ENCODE data around the gene TGIF2.
"Not testable (repeated sequence)": the region's sequence is repeated elsewhere in the genome, so short reads cannot be mapped to it uniquely, and the experiment has no call there.

TGIF2 gene

GRCh38 chr20:36547186-36548005 is 26.0 kb upstream of the TGIF2 start:
- DNase-seq (ENCODE audit: low read depth in 2 of 2) = no peak

DNA sequence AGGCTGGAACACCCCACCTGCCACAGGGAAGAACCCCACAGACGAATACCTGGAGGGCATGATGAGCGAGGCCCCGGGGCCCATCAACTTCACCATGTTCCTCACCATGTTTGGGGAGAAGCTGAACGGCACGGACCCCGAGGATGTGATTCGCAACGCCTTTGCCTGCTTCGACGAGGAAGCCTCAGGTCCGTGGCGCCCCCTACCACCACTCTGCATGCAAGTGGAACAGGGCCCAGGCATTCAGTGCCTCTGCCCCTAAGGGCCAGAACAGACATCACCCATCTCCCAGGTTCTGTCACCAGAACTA is 25.4 kb upstream of the TGIF2 start:
- no peak for DNase-seq (ENCODE audit: low read depth in 2 of 2)

DNA sequence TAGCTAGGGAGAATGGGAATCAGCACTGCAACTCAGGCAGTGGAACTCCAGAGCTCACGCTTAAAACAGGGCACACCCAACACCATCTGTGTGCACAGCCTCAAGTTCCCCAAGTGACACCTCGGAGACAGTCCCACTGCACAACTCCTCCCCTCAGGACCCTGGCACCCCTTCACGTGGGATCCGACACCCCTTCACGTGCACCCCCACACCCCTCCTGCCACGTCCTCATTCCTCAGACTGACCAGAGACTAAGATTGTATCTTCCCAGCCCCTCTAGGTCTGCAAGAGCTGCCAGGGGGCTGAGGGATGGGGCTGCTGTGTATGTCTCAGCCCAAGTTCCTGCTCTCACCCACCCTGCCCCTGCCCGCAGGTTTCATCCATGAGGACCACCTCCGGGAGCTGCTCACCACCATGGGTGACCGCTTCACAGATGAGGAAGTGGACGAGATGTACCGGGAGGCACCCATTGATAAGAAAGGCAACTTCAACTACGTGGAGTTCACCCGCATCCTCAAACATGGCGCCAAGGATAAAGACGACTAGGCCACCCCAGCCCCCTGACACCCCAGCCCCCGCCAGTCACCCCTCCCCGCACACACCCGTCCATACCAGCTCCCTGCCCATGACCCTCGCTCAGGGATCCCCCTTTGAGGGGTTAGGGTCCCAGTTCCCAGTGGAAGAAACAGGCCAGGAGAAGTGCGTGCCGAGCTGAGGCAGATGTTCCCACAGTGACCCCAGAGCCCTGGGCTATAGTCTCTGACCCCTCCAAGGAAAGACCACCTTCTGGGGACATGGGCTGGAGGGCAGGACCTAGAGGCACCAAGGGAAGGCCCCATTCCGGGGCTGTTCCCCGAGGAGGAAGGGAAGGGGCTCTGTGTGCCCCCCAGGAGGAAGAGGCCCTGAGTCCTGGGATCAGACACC is 24.4 kb upstream of the TGIF2 start:
- no peak for DNase-seq (ENCODE audit: low read depth in 2 of 2)

GRCh38 chr20:36549628-36549941 is 23.8 kb upstream of the TGIF2 start:
- no peak for DNase-seq (ENCODE audit: low read depth in 2 of 2)

GRCh38 chr20:36549942-36550789 is 23.2 kb upstream of the TGIF2 start:
- DNase-seq (ENCODE audit: low read depth in 2 of 2) = no peak

DNA sequence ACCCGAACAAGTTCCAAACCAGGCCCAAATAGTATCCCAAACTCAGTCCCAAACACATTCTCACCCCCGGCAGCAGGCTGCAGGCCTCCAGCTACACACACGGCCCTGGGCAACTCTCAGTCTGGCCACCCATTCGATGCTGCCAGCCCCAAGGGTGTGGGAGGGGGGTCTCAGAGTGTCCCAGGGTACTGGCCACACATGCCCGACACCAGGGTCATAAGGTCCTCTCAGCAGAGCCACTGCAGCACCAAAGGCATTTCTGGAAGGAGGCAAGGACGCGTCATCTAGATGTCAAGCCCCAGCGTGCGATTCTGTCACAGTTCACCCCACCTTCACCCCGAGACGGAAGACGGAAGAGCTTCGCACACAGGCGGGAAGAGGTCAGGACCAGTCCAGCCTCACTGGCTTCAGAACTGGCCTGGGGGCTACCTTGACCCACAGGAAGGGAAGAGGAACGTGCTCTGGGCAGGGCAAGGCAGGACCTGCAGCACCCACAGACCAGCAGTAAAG is 22.6 kb upstream of the TGIF2 start:
- no peak for DNase-seq (ENCODE audit: low read depth in 2 of 2)

- DNase-seq (ENCODE audit: low read depth in 2 of 2) = no peak
Measured at GRCh38 chr20:36555248-36555647, 18.1 kb upstream of the TGIF2 start.

DNA sequence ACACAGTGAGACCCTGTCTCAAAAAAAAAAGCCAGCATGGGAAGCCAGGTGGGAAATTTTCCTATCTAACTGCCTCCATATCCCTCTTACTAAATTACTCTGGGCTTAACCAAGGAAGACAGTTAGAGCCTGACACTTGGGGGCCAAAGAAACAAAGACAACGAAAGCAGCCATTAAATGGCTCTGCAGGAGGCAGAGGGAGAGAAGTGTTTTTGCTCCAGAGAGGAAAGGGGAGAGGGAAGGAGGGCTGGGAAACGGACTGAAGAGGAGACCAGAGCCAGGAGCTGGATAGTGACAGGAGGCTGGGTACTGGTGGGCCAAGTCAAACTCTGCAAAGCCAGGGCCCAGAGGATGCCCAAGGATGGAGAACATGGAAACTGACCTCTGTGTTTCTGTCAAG is 10.7 kb upstream of the TGIF2 start:
- DNase-seq (ENCODE audit: low read depth in 2 of 2) = no peak

GRCh38 chr20:36563374-36563773 is 10.0 kb upstream of the TGIF2 start:
- DNase-seq (ENCODE audit: low read depth in 2 of 2) = no peak

GRCh38 chr20:36564078-36564725 is 9.2 kb upstream of the TGIF2 start:
- not testable (repeated sequence) for DNase-seq (ENCODE audit: low read depth in 2 of 2)

GRCh38 chr20:36564726-36565121 is 8.7 kb upstream of the TGIF2 start:
- not testable (repeated sequence) for DNase-seq (ENCODE audit: low read depth in 2 of 2)

DNA sequence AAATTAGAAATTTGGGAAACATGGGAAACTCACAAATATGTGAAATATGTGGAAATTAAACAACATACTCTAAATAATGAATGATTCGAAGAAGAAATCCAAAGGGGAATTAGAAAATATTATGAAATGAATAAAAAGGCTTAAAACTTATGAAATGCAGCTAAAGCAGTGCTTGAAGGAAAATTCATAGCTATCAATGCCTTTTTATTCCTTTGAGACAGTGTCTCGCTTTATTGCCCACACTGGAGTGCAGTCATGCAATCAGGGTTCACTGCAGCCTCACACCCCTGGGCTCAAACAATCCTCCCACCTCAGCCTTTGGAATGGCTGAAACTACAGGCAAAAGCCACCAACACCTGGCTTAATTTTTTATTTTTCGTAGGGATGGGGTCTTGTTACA is 7.9 kb upstream of the TGIF2 start:
- no peak for DNase-seq (ENCODE audit: low read depth in 2 of 2)

DNA sequence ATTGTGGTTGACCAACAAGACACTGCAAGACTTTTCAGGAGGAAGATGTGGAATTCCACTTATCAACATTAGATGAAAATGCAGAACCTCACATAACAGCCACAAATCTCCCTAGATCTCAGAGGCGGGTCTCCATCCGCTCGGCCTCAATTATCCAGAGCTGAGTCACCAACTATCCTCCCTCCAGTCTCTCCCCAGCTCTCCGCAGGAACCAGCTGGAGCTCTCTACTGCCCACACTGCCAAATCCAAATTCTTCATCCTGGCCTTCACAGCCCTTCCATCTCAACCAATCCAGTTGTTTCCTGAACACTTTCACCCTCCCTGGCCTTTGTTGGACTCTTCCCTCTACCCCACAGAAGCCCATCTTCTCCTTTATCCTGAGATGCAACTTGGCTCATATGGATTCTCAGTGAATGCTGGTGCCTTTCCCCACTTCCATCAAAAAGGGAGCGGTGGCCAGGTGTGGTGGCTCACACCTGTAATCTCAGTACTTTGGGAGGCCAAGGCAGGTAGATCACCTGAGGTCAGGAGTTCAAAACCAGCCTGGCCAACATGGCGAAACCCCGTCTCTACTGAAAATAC is 3.5 kb upstream of the TGIF2 start:
- no peak for DNase-seq (ENCODE audit: low read depth in 2 of 2)

- DNase-seq (ENCODE audit: low read depth in 2 of 2) = no peak
Measured at GRCh38 chr20:36571564-36572504, 1.6 kb upstream of the TGIF2 start.

DNA sequence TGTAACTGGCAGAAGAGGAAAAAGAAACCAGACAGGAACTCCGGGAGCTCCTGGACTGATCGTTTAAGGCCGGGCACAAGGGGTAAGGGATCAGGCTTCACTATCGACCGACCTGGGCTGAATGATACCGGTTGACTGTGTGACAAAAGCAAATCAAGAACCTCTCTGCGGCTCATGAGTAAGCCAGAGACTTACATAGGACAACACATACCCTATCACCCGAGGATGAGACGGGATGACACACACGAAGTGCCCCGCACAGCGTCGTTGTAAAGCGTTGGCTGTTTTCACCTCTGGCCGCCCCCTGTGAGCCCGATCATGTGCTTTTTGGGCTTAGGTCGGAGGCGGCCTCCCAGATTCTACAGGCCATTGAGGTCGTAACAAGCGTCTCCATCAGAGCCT is 695 bp upstream of the TGIF2 start:
- DNase-seq (ENCODE audit: low read depth in 2 of 2) = no peak

GRCh38 chr20:36573798-36574365 is 485 bp downstream of the TGIF2 start:
- DNase-seq (ENCODE audit: low read depth in 2 of 2) = no peak

GRCh38 chr20:36574366-36575135 is 1.2 kb downstream of the TGIF2 start:
- DNase-seq (ENCODE audit: low read depth in 2 of 2) = no peak

DNA sequence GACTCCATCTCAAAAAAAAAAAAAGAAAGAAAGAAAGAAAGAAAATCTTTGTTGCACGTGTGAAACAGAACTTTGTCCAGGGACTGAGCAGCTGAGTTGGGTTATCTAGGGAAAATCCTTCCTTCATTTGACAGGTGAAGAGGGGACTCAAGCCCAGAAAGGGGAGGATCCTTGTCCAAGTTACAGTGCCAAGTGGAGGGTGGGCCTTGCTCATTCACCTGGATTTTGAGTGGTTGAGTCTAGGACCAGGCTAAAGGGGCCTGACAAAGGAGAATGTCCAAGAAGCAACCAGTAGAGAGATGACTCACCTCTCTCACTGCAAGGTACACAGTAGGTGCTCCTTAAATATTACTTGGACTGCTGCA is 2.7 kb downstream of the TGIF2 start:
- DNase-seq (ENCODE audit: low read depth in 2 of 2) = no peak
